ENCODE data around the gene GABRB3. TPM values are rescaled to one million over a fixed set of nuclear protein-coding genes. Genes with fewer than 3 reads are reported as not detected.

The GABRB3 gene
- total and polyA plus RNA-seq, 4 donors: 0.81 to 5.5 (median 3.6) TPM

DNA sequence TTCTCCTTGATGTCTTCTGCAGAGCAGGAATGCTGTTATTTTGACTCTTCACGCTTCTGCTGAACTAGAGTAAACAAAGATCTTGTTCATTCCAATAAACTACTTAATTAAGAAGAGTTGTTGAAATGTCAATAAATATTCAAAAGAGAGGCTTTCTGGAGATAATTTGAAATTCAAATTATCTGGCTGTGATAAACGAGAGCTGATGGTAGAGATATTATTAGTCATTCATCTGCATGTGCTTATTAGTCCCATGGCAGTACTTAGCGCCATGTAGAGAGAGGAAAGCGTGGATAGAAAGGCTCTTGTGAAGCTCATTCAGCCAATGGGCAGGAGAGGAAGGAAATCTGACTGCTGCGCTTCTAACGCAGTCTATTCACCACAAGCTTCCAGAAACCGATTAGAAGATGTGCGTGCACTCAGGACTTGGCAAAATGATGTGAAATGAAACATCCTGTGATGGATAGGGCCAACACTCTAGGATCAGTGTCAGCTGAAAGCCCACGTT is 251.1 kb downstream of the GABRB3 start:
- no peak for DNase-seq
- 75 to 83% methylated on average over 9 of the region's 9 CpGs for WGBS, 2 donors
- H3K4me3 ChIP-seq: no peak overlapping the region
- no peaks in the 10 kb centered on the region for H3K27me3 ChIP-seq (ENCODE audit: control insufficient read depth in 3 of 3, insufficient read depth in 3 of 3, low read length in 2 of 3)
- no peak overlapping the region for H3K27ac ChIP-seq (ENCODE audit: low read depth in 1 of 2, low read length in 1 of 2)
- TF ChIP-seq, protein P1, sequence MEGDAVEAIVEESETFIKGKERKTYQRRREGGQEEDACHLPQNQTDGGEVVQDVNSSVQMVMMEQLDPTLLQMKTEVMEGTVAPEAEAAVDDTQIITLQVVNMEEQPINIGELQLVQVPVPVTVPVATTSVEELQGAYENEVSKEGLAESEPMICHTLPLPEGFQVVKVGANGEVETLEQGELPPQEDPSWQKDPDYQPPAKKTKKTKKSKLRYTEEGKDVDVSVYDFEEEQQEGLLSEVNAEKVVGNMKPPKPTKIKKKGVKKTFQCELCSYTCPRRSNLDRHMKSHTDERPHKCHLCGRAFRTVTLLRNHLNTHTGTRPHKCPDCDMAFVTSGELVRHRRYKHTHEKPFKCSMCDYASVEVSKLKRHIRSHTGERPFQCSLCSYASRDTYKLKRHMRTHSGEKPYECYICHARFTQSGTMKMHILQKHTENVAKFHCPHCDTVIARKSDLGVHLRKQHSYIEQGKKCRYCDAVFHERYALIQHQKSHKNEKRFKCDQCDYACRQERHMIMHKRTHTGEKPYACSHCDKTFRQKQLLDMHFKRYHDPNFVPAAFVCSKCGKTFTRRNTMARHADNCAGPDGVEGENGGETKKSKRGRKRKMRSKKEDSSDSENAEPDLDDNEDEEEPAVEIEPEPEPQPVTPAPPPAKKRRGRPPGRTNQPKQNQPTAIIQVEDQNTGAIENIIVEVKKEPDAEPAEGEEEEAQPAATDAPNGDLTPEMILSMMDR (IDR thresholded peaks at IDR 0.05; ENCODE audit: control extremely low read depth, extremely low read depth): no peak
- H3K9ac ChIP-seq (ENCODE audit: insufficient read depth in 1 of 2, low read length in 2 of 2): no peak overlapping the region
- no peaks in the 10 kb centered on the region for H3K36me3 ChIP-seq (ENCODE audit: control insufficient read depth in 4 of 4, insufficient read depth in 4 of 4, low read length in 4 of 4)
- H3K9me3 ChIP-seq (ENCODE audit: control insufficient read depth in 4 of 4, insufficient read depth in 3 of 4, low read length in 3 of 4): peaks cover 0 to 1% (median 0%) of the 10 kb centered on the region in 4 donors
- H3K4me1 ChIP-seq (ENCODE audit: control insufficient read depth in 5 of 5, insufficient read depth in 5 of 5, low read length in 5 of 5): no peaks in the 10 kb centered on the region
- no peak for ATAC-seq (ENCODE audit: insufficient read depth, low FRiP score)

DNA sequence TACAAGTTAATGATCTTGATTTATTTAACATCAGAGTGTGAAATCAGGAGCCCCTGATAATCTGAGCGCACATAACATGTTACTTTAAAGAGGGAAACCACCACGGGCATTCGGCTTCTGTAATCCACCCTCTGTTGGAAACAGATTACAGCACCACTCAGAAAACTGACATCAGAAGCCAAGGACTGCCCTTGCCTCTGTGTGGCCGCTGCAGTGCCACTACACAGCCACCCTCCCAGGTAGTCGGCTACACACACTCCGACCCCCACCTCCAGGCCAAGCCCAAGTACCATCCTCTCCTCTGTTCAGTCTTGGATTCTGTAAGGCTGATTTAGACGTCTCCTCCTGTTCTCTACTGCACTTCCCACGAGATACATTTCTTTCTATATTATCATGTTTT is 251.7 kb downstream of the GABRB3 start:
- Histone ChIP-seq H3K9ac (ENCODE audit: insufficient read depth in 1 of 2, low read length in 2 of 2) (no peak overlapping the region), H3K4me3 (no peak overlapping the region), H3K9me3 (ENCODE audit: control insufficient read depth in 4 of 4, insufficient read depth in 3 of 4, low read length in 3 of 4) (peaks cover 0 to 1% (median 0%) of the 10 kb centered on the region in 4 donors), H3K4me1 (ENCODE audit: control insufficient read depth in 5 of 5, insufficient read depth in 5 of 5, low read length in 5 of 5) (no peaks in the 10 kb centered on the region), H3K27ac (ENCODE audit: low read depth in 1 of 2, low read length in 1 of 2) (no peak overlapping the region), H3K36me3 (ENCODE audit: control insufficient read depth in 4 of 4, insufficient read depth in 4 of 4, low read length in 4 of 4) (no peaks in the 10 kb centered on the region), H3K27me3 (ENCODE audit: control insufficient read depth in 3 of 3, insufficient read depth in 3 of 3, low read length in 2 of 3) (no peaks in the 10 kb centered on the region)
- TF ChIP-seq, protein P1 (IDR thresholded peaks at IDR 0.05; ENCODE audit: control extremely low read depth, extremely low read depth): no peak
- no peak for ATAC-seq (ENCODE audit: insufficient read depth, low FRiP score)
- 61 to 66% methylated on average over 8 of the region's 8 CpGs for WGBS, 2 donors
- DNase-seq: no peak

DNA sequence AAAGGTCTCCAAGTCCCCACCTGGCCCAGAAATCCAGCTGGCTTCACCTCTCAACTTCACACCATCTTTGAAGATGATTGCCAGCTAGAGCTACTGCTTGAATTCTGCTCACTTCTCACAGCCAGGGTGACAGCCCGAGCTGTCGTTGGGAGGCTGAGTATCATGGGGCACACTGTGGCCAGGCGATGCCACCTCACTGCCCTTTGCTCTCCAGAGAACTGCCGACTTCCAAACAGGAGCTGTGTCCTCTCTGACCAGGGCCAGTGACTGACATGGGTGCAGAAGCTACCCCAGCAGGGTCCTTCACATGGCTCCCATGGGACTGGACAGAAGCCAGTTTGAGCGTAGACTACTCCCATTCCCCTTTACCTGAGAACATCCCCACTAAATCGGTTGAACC is 254.0 kb downstream of the GABRB3 start:
- ATAC-seq (ENCODE audit: insufficient read depth, low FRiP score): no peak
- H3K36me3 ChIP-seq (ENCODE audit: control insufficient read depth in 4 of 4, insufficient read depth in 4 of 4, low read length in 4 of 4): no peaks in the 10 kb centered on the region

More for the DNA sequence above, 254.0 kb downstream of the GABRB3 start:
- WGBS, 2 donors: 88 to 89% methylated on average over 6 of the region's 6 CpGs
- Histone ChIP-seq H3K9ac (ENCODE audit: insufficient read depth in 1 of 2, low read length in 2 of 2) (no peak overlapping the region), H3K4me3 (no peak overlapping the region), H3K27me3 (ENCODE audit: control insufficient read depth in 3 of 3, insufficient read depth in 3 of 3, low read length in 2 of 3) (no peaks in the 10 kb centered on the region), H3K9me3 (ENCODE audit: control insufficient read depth in 4 of 4, insufficient read depth in 3 of 4, low read length in 3 of 4) (peaks cover 0 to 3% (median under 1%) of the 10 kb centered on the region in 4 donors), H3K27ac (ENCODE audit: low read depth in 1 of 2, low read length in 1 of 2) (no peak overlapping the region), H3K4me1 (ENCODE audit: control insufficient read depth in 5 of 5, insufficient read depth in 5 of 5, low read length in 5 of 5) (no peaks in the 10 kb centered on the region)
- DNase-seq: no peak
- TF ChIP-seq, protein P1 (IDR thresholded peaks at IDR 0.05; ENCODE audit: control extremely low read depth, extremely low read depth): no peak

Measured in lung (tissue), 12 donors.